Ovary (tissue), 3 donors: Measurements from ENCODE around the gene SRRM2.

ENCODE experiments used
- EP300 ChIP-seq: sonication (generic); formaldehyde crosslinking; IDR thresholded peaks from one replicate; pipeline ENCODE4 v1.6.1; 2017; ENCODE audit warnings: antibody characterized with exemption
- POLR2A ChIP-seq: fragments of 450-650 bp; IDR thresholded peaks from one replicate; pipeline ENCODE4 v1.6.1; 2017; ENCODE audit warnings: antibody characterized with exemption, mild to moderate bottlenecking, moderate library complexity
- TF ChIP-seq, protein P1 (sequence below), 3 donors: fragments of 450-650 bp in 2 of 3; fragments of 200-600 bp in 1 of 3; IDR thresholded peaks; one replicate each; pipeline versions ENCODE4 v1.5.1 to v1.8.0; 2016 to 2022; ENCODE audit warnings: antibody characterized with exemption in 3 of 3, mild to moderate bottlenecking in 1 of 3
- donor health status: DM: no; HTN: no; CAD: no.

DNA sequence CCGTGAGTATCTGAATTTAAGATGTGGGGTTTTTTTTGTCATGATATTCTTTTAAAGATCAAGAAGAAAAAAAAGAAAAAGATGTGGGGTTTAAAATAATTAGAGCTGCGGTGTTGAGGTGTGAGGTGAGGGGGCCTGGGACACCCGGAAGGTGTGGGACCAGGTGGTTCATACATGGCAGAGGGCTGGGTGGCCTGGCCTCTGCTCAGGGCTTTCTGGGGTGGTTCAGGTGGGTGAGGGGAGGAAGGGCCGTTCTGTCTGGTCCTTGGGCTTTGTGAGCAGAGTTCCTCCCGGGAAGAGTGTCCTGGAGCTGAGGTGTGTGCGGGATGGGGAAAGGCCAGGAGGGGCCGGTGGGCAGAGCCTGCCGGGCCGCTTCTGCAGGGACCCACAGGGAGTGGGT lies 37.4 kb upstream of the SRRM2 start:
- TF ChIP-seq EP300: no peak
- TF ChIP-seq, protein P1, sequence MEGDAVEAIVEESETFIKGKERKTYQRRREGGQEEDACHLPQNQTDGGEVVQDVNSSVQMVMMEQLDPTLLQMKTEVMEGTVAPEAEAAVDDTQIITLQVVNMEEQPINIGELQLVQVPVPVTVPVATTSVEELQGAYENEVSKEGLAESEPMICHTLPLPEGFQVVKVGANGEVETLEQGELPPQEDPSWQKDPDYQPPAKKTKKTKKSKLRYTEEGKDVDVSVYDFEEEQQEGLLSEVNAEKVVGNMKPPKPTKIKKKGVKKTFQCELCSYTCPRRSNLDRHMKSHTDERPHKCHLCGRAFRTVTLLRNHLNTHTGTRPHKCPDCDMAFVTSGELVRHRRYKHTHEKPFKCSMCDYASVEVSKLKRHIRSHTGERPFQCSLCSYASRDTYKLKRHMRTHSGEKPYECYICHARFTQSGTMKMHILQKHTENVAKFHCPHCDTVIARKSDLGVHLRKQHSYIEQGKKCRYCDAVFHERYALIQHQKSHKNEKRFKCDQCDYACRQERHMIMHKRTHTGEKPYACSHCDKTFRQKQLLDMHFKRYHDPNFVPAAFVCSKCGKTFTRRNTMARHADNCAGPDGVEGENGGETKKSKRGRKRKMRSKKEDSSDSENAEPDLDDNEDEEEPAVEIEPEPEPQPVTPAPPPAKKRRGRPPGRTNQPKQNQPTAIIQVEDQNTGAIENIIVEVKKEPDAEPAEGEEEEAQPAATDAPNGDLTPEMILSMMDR (IDR thresholded peaks at IDR 0.05): no peak
- TF ChIP-seq POLR2A: no peak
